ENCODE measurements around the gene BANK1.

GRCh38 chr4:101763576-101763975 is 27.0 kb upstream of the BANK1 start:
- TF ChIP-seq POLR2A (IDR thresholded peaks at IDR 0.05; ENCODE audit: low read depth, low read length) (no peak), POLR2AphosphoS5 (IDR thresholded peaks at IDR 0.05; ENCODE audit: low read length) (no peak)

Data from GM12878 (cell line).